KOPT-K1 (cell line): Measurements from ENCODE around the gene RAP1GAP.
"Not testable (repeated sequence)": the region's sequence is repeated elsewhere in the genome, so short reads cannot be mapped to it uniquely, and the experiment has no call there.

Source experiments
- H3K27ac ChIP-seq: fragments of 200-600 bp; sonication (generic); 2 replicates; pipeline ENCODE4 v1.5.1; 2016; ENCODE audit warnings: antibody characterized with exemption, mild to moderate bottlenecking, low read depth, low read length; ENCODE audit not compliant: poor library complexity, severe bottlenecking
- H3K36me3 ChIP-seq: fragments of 200-600 bp; sonication (generic); 2 replicates; pipeline ENCODE4 v1.5.1; 2017; ENCODE audit warnings: antibody characterized with exemption, mild to moderate bottlenecking, low read length, moderate library complexity; ENCODE audit not compliant: insufficient read depth
- H3K9me3 ChIP-seq: fragments of 200-600 bp; sonication (generic); 2 replicates; pipeline ENCODE4 v1.5.1; 2017; ENCODE audit warnings: antibody characterized with exemption, low read length, mild to moderate bottlenecking; ENCODE audit not compliant: insufficient read depth, poor library complexity, severe bottlenecking

The RAP1GAP gene

GRCh38 chr1:21689661-21690372, 20.7 kb upstream of the RAP1GAP start:
- H3K36me3 ChIP-seq = peaks cover 97% of the 10 kb centered on the region
- H3K27ac ChIP-seq = no peak overlapping the region
- H3K9me3 ChIP-seq = no peaks in the 10 kb centered on the region

- Histone ChIP-seq H3K36me3 (peaks cover 97% of the 10 kb centered on the region), H3K9me3 (no peaks in the 10 kb centered on the region), H3K27ac (no peak overlapping the region)
Observed at GRCh38 chr1:21687081-21687529, 17.9 kb upstream of the RAP1GAP start.

GRCh38 chr1:21685946-21686678, 17.0 kb upstream of the RAP1GAP start:
- Histone ChIP-seq H3K36me3 (peaks cover 96% of the 10 kb centered on the region), H3K9me3 (no peaks in the 10 kb centered on the region), H3K27ac (no peak overlapping the region)

GRCh38 chr1:21681426-21681825, 12.3 kb upstream of the RAP1GAP start:
- Histone ChIP-seq H3K27ac (no peak overlapping the region), H3K36me3 (peaks cover 86% of the 10 kb centered on the region), H3K9me3 (no peaks in the 10 kb centered on the region)

GRCh38 chr1:21680918-21681317, 11.8 kb upstream of the RAP1GAP start:
- Histone ChIP-seq H3K36me3 (peaks cover 84% of the 10 kb centered on the region), H3K9me3 (no peaks in the 10 kb centered on the region), H3K27ac (no peak overlapping the region)

GRCh38 chr1:21680381-21680780, 11.2 kb upstream of the RAP1GAP start:
- peaks cover 78% of the 10 kb centered on the region for H3K36me3 ChIP-seq
- no peaks in the 10 kb centered on the region for H3K9me3 ChIP-seq
- H3K27ac ChIP-seq = no peak overlapping the region

- H3K9me3 ChIP-seq = no peaks in the 10 kb centered on the region
- no peak overlapping the region for H3K27ac ChIP-seq
- H3K36me3 ChIP-seq = peaks cover 47% of the 10 kb centered on the region
Observed at GRCh38 chr1:21677168-21677567, 8.0 kb upstream of the RAP1GAP start.

- Histone ChIP-seq H3K27ac (no peak overlapping the region), H3K36me3 (peaks cover 35% of the 10 kb centered on the region), H3K9me3 (no peaks in the 10 kb centered on the region)
Observed at GRCh38 chr1:21674957-21675356, 5.8 kb upstream of the RAP1GAP start.

- not testable (repeated sequence) for H3K9me3 ChIP-seq, H3K27ac ChIP-seq
- peaks cover 24% of the 10 kb centered on the region for H3K36me3 ChIP-seq
Observed at GRCh38 chr1:21673853-21674252, 4.7 kb upstream of the RAP1GAP start.

- Histone ChIP-seq H3K9me3 (no peaks in the 10 kb centered on the region), H3K36me3 (peaks cover 19% of the 10 kb centered on the region; the same call in 1 of the 2 replicates), H3K27ac (no peak overlapping the region)
Observed at GRCh38 chr1:21673277-21673780, 4.2 kb upstream of the RAP1GAP start.

- Histone ChIP-seq H3K9me3 (no peaks in the 10 kb centered on the region), H3K27ac (no peak overlapping the region)
Observed at GRCh38 chr1:21672478-21673276, 3.5 kb upstream of the RAP1GAP start.

GRCh38 chr1:21671915-21672314, 2.8 kb upstream of the RAP1GAP start:
- H3K27ac ChIP-seq = no peak overlapping the region
- H3K9me3 ChIP-seq = no peaks in the 10 kb centered on the region
- H3K36me3 ChIP-seq = peaks cover 5% of the 10 kb centered on the region; the same call in 1 of the 2 replicates

More at GRCh38 chr1:21672478-21673276, 3.5 kb upstream of the RAP1GAP start:
- H3K36me3 ChIP-seq = peaks cover 12% of the 10 kb centered on the region; the same call in 1 of the 2 replicates

- Histone ChIP-seq H3K36me3 (0 out of 2 replicates have a peak, but pooled peaks cover 1% of the 10 kb centered on the region), H3K27ac (no peak overlapping the region), H3K9me3 (no peaks in the 10 kb centered on the region)
Observed at GRCh38 chr1:21670956-21671902, 2.1 kb upstream of the RAP1GAP start.
